Small intestine (tissue), 7 donors: Measurements from ENCODE around the gene ZBTB5. TPM values are rescaled to one million over a fixed set of nuclear protein-coding genes. Genes with fewer than 3 reads are reported as not detected.

Experiments used
- DNase-seq, 2 donors: peaks; one replicate each; pipeline versions ENCODE4 v3.0.0 to v3.0.0-alpha.2; 2013
- FAIRE-seq: peaks from 2 replicates; lab custom pipeline; 2012; peaks lifted over from hg19 to GRCh38; lab: Jason Lieb, UNC
- H3K27ac ChIP-seq, 3 donors: one replicate each; pipeline ENCODE4 v1.5.1; 2013; ENCODE audit warnings: low read length in 2 of 3, mild to moderate bottlenecking in 2 of 3, control low read depth in 1 of 3, inconsistent platforms in 1 of 3, low read depth in 1 of 3, moderate library complexity in 1 of 3
- H3K27me3 ChIP-seq, 3 donors: one replicate each; pipeline ENCODE4 v1.6.1; 2013; ENCODE audit warnings: low read length in 3 of 3, inconsistent platforms in 1 of 3; ENCODE audit not compliant: control insufficient read depth in 3 of 3, insufficient read depth in 3 of 3
- H3K36me3 ChIP-seq, 3 donors: one replicate each; pipeline ENCODE4 v1.6.1; 2013; ENCODE audit warnings: low read length in 3 of 3, inconsistent platforms in 1 of 3, low read depth in 1 of 3, mild to moderate bottlenecking in 1 of 3, moderate library complexity in 1 of 3; ENCODE audit not compliant: control insufficient read depth in 3 of 3, insufficient read depth in 2 of 3
- H3K4me1 ChIP-seq, 3 donors: one replicate each; pipeline ENCODE4 v1.6.1; 2013; ENCODE audit warnings: low read length in 2 of 3, inconsistent platforms in 1 of 3, low read depth in 1 of 3, mild to moderate bottlenecking in 1 of 3, moderate library complexity in 1 of 3; ENCODE audit not compliant: control insufficient read depth in 3 of 3, insufficient read depth in 2 of 3
- H3K4me3 ChIP-seq, 3 donors: one replicate each; pipeline ENCODE4 v1.5.1; 2013; ENCODE audit warnings: low read length in 3 of 3, control low read depth in 1 of 3, inconsistent platforms in 1 of 3, low read depth in 1 of 3, mild to moderate bottlenecking in 1 of 3, moderate library complexity in 1 of 3
- H3K9me3 ChIP-seq, 2 donors: one replicate each; pipeline ENCODE4 v1.6.1; 2013; ENCODE audit warnings: low read depth in 1 of 2, low read length in 1 of 2; ENCODE audit not compliant: control insufficient read depth in 2 of 2, insufficient read depth in 1 of 2
- WGBS, 3 donors: extraction: QIAGEN DNeasy Blood & Tissue Kit; methylation state at CpG; one replicate each; pipeline ENCODE4 v1.1.7; 2013; 5-methylcytosine and 5-hydroxymethylcytosine counted together
- polyA plus RNA-seq, 4 donors: library from polyadenylated mRNA; stranded (reverse) in 3 of 4; unstranded in 1 of 4; fragments of 200-250 nt in 3 of 4; fragments of 120-200 nt in 1 of 4; gene quantifications; one replicate each; pipeline versions ENCODE4 v1.2.1 to v1.2.3, GENCODE V29; 2013
- donor health status: healthy with polysubstance abuse.
- donor health status: control.
- donor health status: control.
- donor health status: Bipolar disorder and iron deficiency.
- donor health status: healthy.

Gene ZBTB5
- polyA plus RNA-seq, 4 donors, result 5.8 to 15.8 (median 6.9) TPM

GRCh38 chr9:37414503-37414943 lies 50.7 kb downstream of the ZBTB5 start:
- H3K27ac ChIP-seq, result no peak overlapping the region
- DNase-seq (no peak), FAIRE-seq (no peak)
- H3K4me3 ChIP-seq, result no peak overlapping the region
- no peaks in the 10 kb centered on the region for H3K27me3 ChIP-seq
- no peaks in the 10 kb centered on the region for H3K36me3 ChIP-seq
- peaks cover 0 to 9% (median 0%) of the 10 kb centered on the region in 3 donors for H3K4me1 ChIP-seq
- WGBS, 3 donors, result 88 to 92% (median 90%) methylated on average over 10 of the region's 10 CpGs
- H3K9me3 ChIP-seq, result no peaks in the 10 kb centered on the region

GRCh38 chr9:37413311-37413710 lies 51.9 kb downstream of the ZBTB5 start:
- H3K27ac ChIP-seq, result no peak overlapping the region
- 93 to 96% (median 95%) methylated on average over 4 of the region's 4 CpGs for WGBS, 3 donors
- FAIRE-seq (no peak), DNase-seq (no peak)
- no peaks in the 10 kb centered on the region for H3K9me3 ChIP-seq
- H3K4me1 ChIP-seq, result peaks cover 0 to 9% (median 0%) of the 10 kb centered on the region in 3 donors
- H3K4me3 ChIP-seq, result no peak overlapping the region
- no peaks in the 10 kb centered on the region for H3K36me3 ChIP-seq
- H3K27me3 ChIP-seq, result no peaks in the 10 kb centered on the region

- peaks cover 0 to 9% (median 0%) of the 10 kb centered on the region in 3 donors for H3K4me1 ChIP-seq
- DNase-seq (no peak), FAIRE-seq (no peak)
- no peak overlapping the region for H3K27ac ChIP-seq
- no peaks in the 10 kb centered on the region for H3K9me3 ChIP-seq
- no peaks in the 10 kb centered on the region for H3K36me3 ChIP-seq
- WGBS, 3 donors, result 79 to 89% (median 81%) methylated on average over 17 of the region's 17 CpGs
- H3K4me3 ChIP-seq, result no peak overlapping the region
- H3K27me3 ChIP-seq, result no peaks in the 10 kb centered on the region
Observed at GRCh38 chr9:37412431-37413151, 52.7 kb downstream of the ZBTB5 start.

- Histone ChIP-seq H3K36me3 (no peaks in the 10 kb centered on the region), H3K27ac (no peak overlapping the region), H3K4me1 (peaks cover 0 to 9% (median 0%) of the 10 kb centered on the region in 3 donors), H3K27me3 (no peaks in the 10 kb centered on the region), H3K9me3 (no peaks in the 10 kb centered on the region), H3K4me3 (no peak overlapping the region)
- DNase-seq (peak; percentile 67 to 77), FAIRE-seq (no peak)
- 27 to 62% (median 43%) methylated on average over 12 of the region's 13 CpGs for WGBS, 3 donors
Observed at GRCh38 chr9:37410969-37411785, 54.1 kb downstream of the ZBTB5 start.

GRCh38 chr9:37410354-37410861 lies 54.8 kb downstream of the ZBTB5 start:
- FAIRE-seq (no peak), DNase-seq (no peak)
- no peaks in the 10 kb centered on the region for H3K27me3 ChIP-seq
- no peaks in the 10 kb centered on the region for H3K9me3 ChIP-seq
- no peak overlapping the region for H3K4me3 ChIP-seq
- no peak overlapping the region for H3K27ac ChIP-seq
- WGBS, 3 donors, result 83 to 88% (median 85%) methylated on average over 8 to 9 of the region's 9 CpGs
- H3K36me3 ChIP-seq, result no peaks in the 10 kb centered on the region
- H3K4me1 ChIP-seq, result peaks cover 0 to 7% (median 0%) of the 10 kb centered on the region in 3 donors

- Histone ChIP-seq H3K27ac (no peak overlapping the region), H3K4me1 (peaks cover 0 to 5% (median 0%) of the 10 kb centered on the region in 3 donors), H3K36me3 (no peaks in the 10 kb centered on the region), H3K27me3 (no peaks in the 10 kb centered on the region), H3K9me3 (no peaks in the 10 kb centered on the region), H3K4me3 (no peak overlapping the region)
- peak in 1 of 2 donors; percentile 24 for DNase-seq
- 66 to 73% (median 72%) methylated on average over 20 to 22 of the region's 22 CpGs for WGBS, 3 donors
- FAIRE-seq, result no peak
Observed at GRCh38 chr9:37408933-37409710, 56.1 kb downstream of the ZBTB5 start.

GRCh38 chr9:37407468-37407867 lies 57.8 kb downstream of the ZBTB5 start:
- Histone ChIP-seq H3K4me3 (no peak overlapping the region), H3K9me3 (no peaks in the 10 kb centered on the region), H3K36me3 (no peaks in the 10 kb centered on the region), H3K4me1 (peaks cover 0 to 5% (median 0%) of the 10 kb centered on the region in 3 donors), H3K27ac (no peak overlapping the region), H3K27me3 (no peaks in the 10 kb centered on the region)
- 52 to 59% (median 54%) methylated on average over 2 of the region's 2 CpGs for WGBS, 3 donors
- DNase-seq (no peak), FAIRE-seq (no peak)
